ENCODE data around the gene CNGA2. TPM values are rescaled to one million over a fixed set of nuclear protein-coding genes. Genes with fewer than 3 reads are reported as not detected.

CNGA2 gene
- total RNA-seq, 4 donors from 2014 or later, result not detected

GRCh38 chrX:151722241-151722846, 12.2 kb upstream of the CNGA2 start:
- no peak for DNase-seq
- no peaks in the 10 kb centered on the region for H3K36me3 ChIP-seq
- H3K4me3 ChIP-seq, result no peak overlapping the region
- H3K27ac ChIP-seq, result no peak overlapping the region
- H3K4me1 ChIP-seq, result no peaks in the 10 kb centered on the region
- no peaks in the 10 kb centered on the region for H3K9me3 ChIP-seq
- no peak for TF ChIP-seq POLR2A (IDR thresholded peaks at IDR 0.05)
- no peak for TF ChIP-seq CTCF (IDR thresholded peaks at IDR 0.05)
- H3K27me3 ChIP-seq, result no peaks in the 10 kb centered on the region
- intact Hi-C loops (cut with DNase I; ENCODE audit: low total_unique reads), result no loop called here

GRCh38 chrX:151723156-151723760, 11.3 kb upstream of the CNGA2 start:
- Histone ChIP-seq H3K36me3 (no peaks in the 10 kb centered on the region), H3K27ac (no peak overlapping the region), H3K4me1 (no peaks in the 10 kb centered on the region), H3K4me3 (no peak overlapping the region), H3K9me3 (no peaks in the 10 kb centered on the region), H3K27me3 (no peaks in the 10 kb centered on the region)
- intact Hi-C loops (cut with DNase I; ENCODE audit: low total_unique reads), result no loop called here
- TF ChIP-seq POLR2A (IDR thresholded peaks at IDR 0.05) (no peak), CTCF (IDR thresholded peaks at IDR 0.05) (no peak)
- no peak for DNase-seq

GRCh38 chrX:151724563-151725337, 9.8 kb upstream of the CNGA2 start:
- no peaks in the 10 kb centered on the region for H3K9me3 ChIP-seq
- no peak overlapping the region for H3K4me3 ChIP-seq
- intact Hi-C loops (cut with DNase I; ENCODE audit: low total_unique reads), result no loop called here
- no peaks in the 10 kb centered on the region for H3K36me3 ChIP-seq
- no peak for TF ChIP-seq CTCF (IDR thresholded peaks at IDR 0.05)
- no peak for TF ChIP-seq POLR2A (IDR thresholded peaks at IDR 0.05)
- no peak overlapping the region for H3K27ac ChIP-seq
- no peaks in the 10 kb centered on the region for H3K4me1 ChIP-seq
- H3K27me3 ChIP-seq, result no peaks in the 10 kb centered on the region
- DNase-seq, result no peak

- DNase-seq, result no peak
- no peaks in the 10 kb centered on the region for H3K9me3 ChIP-seq
- no peaks in the 10 kb centered on the region for H3K36me3 ChIP-seq
- intact Hi-C loops (cut with DNase I; ENCODE audit: low total_unique reads), result no loop called here
- no peak for TF ChIP-seq POLR2A (IDR thresholded peaks at IDR 0.05)
- no peak for TF ChIP-seq CTCF (IDR thresholded peaks at IDR 0.05)
- no peak overlapping the region for H3K27ac ChIP-seq
- H3K27me3 ChIP-seq, result no peaks in the 10 kb centered on the region
- H3K4me3 ChIP-seq, result no peak overlapping the region
- no peaks in the 10 kb centered on the region for H3K4me1 ChIP-seq
These were observed 9.3 kb upstream of the CNGA2 start for GRCh38 chrX:151725338-151725614.

- H3K4me3 ChIP-seq, result no peak overlapping the region
- DNase-seq, result no peak
- no peaks in the 10 kb centered on the region for H3K36me3 ChIP-seq
- intact Hi-C loops (cut with DNase I; ENCODE audit: low total_unique reads), result no loop called here
- no peak overlapping the region for H3K27ac ChIP-seq
- H3K27me3 ChIP-seq, result no peaks in the 10 kb centered on the region
- H3K4me1 ChIP-seq, result no peaks in the 10 kb centered on the region
- H3K9me3 ChIP-seq, result no peaks in the 10 kb centered on the region
- TF ChIP-seq CTCF (IDR thresholded peaks at IDR 0.05), result no peak
- TF ChIP-seq POLR2A (IDR thresholded peaks at IDR 0.05), result no peak
These were observed 7.8 kb upstream of the CNGA2 start for GRCh38 chrX:151726751-151727150.

Data from uterus (tissue), 4 donors.